ENCODE data around the gene CASK. TPM values are rescaled to one million over a fixed set of nuclear protein-coding genes. Genes with fewer than 3 reads are reported as not detected.

The CASK gene
- total RNA-seq, 1 experiment from 2014 or later = 54.6 TPM

DNA sequence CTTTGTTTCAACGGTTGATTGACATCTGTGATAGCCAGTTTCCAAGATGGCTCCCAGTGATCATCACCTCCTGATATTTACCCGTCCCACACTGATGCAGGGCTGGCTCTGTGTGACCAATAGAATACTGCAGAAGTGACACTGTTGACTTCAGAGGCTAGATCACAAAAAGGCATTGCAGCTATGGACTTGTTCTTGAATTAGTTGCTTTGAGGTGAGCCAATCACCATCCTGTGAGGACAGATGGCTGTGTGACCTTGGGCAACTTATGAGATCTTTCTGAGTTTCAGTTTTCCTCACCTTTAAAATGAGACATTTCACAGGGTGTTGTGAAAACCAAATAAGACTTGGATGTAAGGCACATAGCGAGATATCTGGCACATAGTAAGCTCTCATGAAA, 201.1 kb downstream of the CASK start:
- ChIA-PET CTCF (no interaction called here), POLR2A (no interaction called here)
- Mint-ChIP-seq H3K27ac (no peak overlapping the region; the same call in 1 of the 2 replicates), H3K36me3 (peaks cover 34% of the 10 kb centered on the region), H3K4me3 (no peak overlapping the region), H3K27me3 (ENCODE audit: low read depth) (no peaks in the 10 kb centered on the region), H3K9me3 (peaks cover 20% of the 10 kb centered on the region), H3K4me1 (peaks cover 18% of the 10 kb centered on the region)
- DNase-seq (ENCODE audit: low spot score) (no peak), ATAC-seq (no peak)
- TF ChIP-seq ZNF232 (CRISPR knock-in tag; IDR thresholded peaks at IDR 0.05) (no peak), FOXP1 (CRISPR knock-in tag; IDR thresholded peaks at IDR 0.05; ENCODE audit: borderline replicate concordance) (no peak), ZNF138 (CRISPR knock-in tag; conservative IDR thresholded peaks at IDR 0.05) (no peak), ZNF121 (CRISPR knock-in tag; IDR thresholded peaks at IDR 0.05) (no peak), OVOL2 (CRISPR knock-in tag; IDR thresholded peaks at IDR 0.05; ENCODE audit: borderline replicate concordance) (no peak), NFATC4 (CRISPR knock-in tag; IDR thresholded peaks at IDR 0.05) (no peak)
- TF ChIP-seq, protein P1, sequence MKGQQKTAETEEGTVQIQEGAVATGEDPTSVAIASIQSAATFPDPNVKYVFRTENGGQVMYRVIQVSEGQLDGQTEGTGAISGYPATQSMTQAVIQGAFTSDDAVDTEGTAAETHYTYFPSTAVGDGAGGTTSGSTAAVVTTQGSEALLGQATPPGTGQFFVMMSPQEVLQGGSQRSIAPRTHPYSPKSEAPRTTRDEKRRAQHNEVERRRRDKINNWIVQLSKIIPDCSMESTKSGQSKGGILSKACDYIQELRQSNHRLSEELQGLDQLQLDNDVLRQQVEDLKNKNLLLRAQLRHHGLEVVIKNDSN (CRISPR knock-in tag; IDR thresholded peaks at IDR 0.05) = no peak
- TF ChIP-seq, protein P2, sequence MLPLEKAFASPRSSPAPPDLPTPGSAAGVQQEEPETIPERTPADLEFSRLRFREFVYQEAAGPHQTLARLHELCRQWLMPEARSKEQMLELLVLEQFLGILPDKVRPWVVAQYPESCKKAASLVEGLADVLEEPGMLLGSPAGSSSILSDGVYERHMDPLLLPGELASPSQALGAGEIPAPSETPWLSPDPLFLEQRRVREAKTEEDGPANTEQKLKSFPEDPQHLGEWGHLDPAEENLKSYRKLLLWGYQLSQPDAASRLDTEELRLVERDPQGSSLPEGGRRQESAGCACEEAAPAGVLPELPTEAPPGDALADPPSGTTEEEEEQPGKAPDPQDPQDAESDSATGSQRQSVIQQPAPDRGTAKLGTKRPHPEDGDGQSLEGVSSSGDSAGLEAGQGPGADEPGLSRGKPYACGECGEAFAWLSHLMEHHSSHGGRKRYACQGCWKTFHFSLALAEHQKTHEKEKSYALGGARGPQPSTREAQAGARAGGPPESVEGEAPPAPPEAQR (CRISPR knock-in tag; IDR thresholded peaks at IDR 0.05) = no peak

DNA sequence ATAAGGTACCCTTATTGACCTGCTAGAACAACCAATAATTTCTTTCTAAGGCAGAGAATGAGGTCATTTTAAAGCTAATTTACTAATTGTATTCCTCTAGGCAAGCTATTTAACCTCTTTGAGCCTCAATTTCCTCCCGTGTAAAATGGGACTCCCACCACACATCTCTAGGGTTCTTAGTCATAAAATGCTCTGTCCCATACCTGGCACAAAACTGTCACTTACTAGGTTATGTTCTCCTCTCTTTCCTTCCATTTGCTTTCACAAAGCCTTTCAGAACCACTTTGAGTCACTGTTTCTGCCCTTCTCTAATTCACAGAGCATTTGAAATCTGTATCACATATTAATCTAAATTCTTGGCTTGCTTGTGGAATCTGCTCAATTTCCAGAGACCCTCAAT, 201.8 kb downstream of the CASK start:
- Mint-ChIP-seq H3K4me1 (peaks cover 18% of the 10 kb centered on the region), H3K27me3 (ENCODE audit: low read depth) (no peaks in the 10 kb centered on the region), H3K27ac (no peak overlapping the region), H3K4me3 (no peak overlapping the region), H3K9me3 (peaks cover 26% of the 10 kb centered on the region), H3K36me3 (peaks cover 40% of the 10 kb centered on the region)
- DNase-seq (ENCODE audit: low spot score) (no peak), ATAC-seq (no peak)
- CTCF ChIA-PET = no interaction called here
- POLR2A ChIA-PET = no interaction called here
- no peak for TF ChIP-seq ZNF317 (CRISPR knock-in tag; IDR thresholded peaks at IDR 0.05; ENCODE audit: borderline replicate concordance, low read depth)

DNA sequence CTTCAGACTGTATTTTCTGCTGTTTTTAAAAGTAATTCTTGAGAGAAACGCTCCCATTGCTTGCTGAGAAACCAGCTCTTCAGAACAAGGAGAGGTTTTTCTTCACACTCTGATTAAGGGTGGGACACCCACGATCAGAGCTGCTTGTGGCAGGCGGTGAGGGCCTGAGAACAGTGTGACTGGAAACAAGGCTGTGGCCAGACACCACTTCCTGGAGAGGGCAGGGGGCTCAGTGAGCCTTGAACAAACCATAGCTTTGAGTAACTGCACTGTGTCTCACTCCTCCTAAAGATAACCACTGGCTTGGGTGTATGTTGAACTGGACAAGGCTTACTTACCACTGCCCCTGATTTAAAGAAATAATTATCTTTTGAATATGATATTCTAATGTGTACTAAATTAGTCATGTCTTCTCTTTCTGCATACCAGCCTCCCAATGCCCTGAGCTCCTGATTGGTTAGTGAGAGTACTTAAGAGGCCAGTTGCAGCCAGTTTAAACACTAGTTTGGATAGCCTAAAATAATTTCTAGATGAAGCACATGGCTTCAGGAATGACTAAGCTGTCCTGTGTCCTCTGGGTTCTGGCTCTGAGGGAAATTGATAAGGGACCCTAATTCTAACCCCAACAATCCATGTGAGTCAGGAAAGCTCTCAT, 203.1 kb downstream of the CASK start:
- Mint-ChIP-seq H3K4me1 (peaks cover 18% of the 10 kb centered on the region), H3K9me3 (peaks cover 26% of the 10 kb centered on the region), H3K4me3 (no peak overlapping the region), H3K27ac (no peak overlapping the region), H3K27me3 (ENCODE audit: low read depth) (no peaks in the 10 kb centered on the region), H3K36me3 (peaks cover 43% of the 10 kb centered on the region)
- ChIA-PET CTCF (no interaction called here), POLR2A (no interaction called here)
- DNase-seq (ENCODE audit: low spot score) (no peak), ATAC-seq (no peak)
- TF ChIP-seq NFE2L1 (CRISPR knock-in tag; IDR thresholded peaks at IDR 0.05) (no peak), ZNF423 (CRISPR knock-in tag; IDR thresholded peaks at IDR 0.05) (no peak), MXD4 (CRISPR knock-in tag; IDR thresholded peaks at IDR 0.05; ENCODE audit: borderline replicate concordance) (no peak), ELF4 (CRISPR knock-in tag; IDR thresholded peaks at IDR 0.05; ENCODE audit: low read depth) (no peak), NFYB (CRISPR knock-in tag; conservative IDR thresholded peaks at IDR 0.05; ENCODE audit: low read depth) (no peak), FOXK1 (CRISPR knock-in tag; IDR thresholded peaks at IDR 0.05) (no peak), NR1H2 (CRISPR knock-in tag; IDR thresholded peaks at IDR 0.05) (no peak), ATF1 (CRISPR knock-in tag; IDR thresholded peaks at IDR 0.05) (no peak), GABPB1 (CRISPR knock-in tag; IDR thresholded peaks at IDR 0.05) (no peak)
- TF ChIP-seq, protein P3, sequence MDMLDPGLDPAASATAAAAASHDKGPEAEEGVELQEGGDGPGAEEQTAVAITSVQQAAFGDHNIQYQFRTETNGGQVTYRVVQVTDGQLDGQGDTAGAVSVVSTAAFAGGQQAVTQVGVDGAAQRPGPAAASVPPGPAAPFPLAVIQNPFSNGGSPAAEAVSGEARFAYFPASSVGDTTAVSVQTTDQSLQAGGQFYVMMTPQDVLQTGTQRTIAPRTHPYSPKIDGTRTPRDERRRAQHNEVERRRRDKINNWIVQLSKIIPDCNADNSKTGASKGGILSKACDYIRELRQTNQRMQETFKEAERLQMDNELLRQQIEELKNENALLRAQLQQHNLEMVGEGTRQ (CRISPR knock-in tag; IDR thresholded peaks at IDR 0.05) = no peak
- TF ChIP-seq, protein P4, sequence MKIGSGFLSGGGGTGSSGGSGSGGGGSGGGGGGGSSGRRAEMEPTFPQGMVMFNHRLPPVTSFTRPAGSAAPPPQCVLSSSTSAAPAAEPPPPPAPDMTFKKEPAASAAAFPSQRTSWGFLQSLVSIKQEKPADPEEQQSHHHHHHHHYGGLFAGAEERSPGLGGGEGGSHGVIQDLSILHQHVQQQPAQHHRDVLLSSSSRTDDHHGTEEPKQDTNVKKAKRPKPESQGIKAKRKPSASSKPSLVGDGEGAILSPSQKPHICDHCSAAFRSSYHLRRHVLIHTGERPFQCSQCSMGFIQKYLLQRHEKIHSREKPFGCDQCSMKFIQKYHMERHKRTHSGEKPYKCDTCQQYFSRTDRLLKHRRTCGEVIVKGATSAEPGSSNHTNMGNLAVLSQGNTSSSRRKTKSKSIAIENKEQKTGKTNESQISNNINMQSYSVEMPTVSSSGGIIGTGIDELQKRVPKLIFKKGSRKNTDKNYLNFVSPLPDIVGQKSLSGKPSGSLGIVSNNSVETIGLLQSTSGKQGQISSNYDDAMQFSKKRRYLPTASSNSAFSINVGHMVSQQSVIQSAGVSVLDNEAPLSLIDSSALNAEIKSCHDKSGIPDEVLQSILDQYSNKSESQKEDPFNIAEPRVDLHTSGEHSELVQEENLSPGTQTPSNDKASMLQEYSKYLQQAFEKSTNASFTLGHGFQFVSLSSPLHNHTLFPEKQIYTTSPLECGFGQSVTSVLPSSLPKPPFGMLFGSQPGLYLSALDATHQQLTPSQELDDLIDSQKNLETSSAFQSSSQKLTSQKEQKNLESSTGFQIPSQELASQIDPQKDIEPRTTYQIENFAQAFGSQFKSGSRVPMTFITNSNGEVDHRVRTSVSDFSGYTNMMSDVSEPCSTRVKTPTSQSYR (CRISPR knock-in tag; IDR thresholded peaks at IDR 0.05) = no peak
- TF ChIP-seq, protein P5, sequence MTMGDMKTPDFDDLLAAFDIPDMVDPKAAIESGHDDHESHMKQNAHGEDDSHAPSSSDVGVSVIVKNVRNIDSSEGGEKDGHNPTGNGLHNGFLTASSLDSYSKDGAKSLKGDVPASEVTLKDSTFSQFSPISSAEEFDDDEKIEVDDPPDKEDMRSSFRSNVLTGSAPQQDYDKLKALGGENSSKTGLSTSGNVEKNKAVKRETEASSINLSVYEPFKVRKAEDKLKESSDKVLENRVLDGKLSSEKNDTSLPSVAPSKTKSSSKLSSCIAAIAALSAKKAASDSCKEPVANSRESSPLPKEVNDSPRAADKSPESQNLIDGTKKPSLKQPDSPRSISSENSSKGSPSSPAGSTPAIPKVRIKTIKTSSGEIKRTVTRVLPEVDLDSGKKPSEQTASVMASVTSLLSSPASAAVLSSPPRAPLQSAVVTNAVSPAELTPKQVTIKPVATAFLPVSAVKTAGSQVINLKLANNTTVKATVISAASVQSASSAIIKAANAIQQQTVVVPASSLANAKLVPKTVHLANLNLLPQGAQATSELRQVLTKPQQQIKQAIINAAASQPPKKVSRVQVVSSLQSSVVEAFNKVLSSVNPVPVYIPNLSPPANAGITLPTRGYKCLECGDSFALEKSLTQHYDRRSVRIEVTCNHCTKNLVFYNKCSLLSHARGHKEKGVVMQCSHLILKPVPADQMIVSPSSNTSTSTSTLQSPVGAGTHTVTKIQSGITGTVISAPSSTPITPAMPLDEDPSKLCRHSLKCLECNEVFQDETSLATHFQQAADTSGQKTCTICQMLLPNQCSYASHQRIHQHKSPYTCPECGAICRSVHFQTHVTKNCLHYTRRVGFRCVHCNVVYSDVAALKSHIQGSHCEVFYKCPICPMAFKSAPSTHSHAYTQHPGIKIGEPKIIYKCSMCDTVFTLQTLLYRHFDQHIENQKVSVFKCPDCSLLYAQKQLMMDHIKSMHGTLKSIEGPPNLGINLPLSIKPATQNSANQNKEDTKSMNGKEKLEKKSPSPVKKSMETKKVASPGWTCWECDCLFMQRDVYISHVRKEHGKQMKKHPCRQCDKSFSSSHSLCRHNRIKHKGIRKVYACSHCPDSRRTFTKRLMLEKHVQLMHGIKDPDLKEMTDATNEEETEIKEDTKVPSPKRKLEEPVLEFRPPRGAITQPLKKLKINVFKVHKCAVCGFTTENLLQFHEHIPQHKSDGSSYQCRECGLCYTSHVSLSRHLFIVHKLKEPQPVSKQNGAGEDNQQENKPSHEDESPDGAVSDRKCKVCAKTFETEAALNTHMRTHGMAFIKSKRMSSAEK (CRISPR knock-in tag; IDR thresholded peaks at IDR 0.05; ENCODE audit: borderline replicate concordance) = no peak
- TF ChIP-seq, protein P6, sequence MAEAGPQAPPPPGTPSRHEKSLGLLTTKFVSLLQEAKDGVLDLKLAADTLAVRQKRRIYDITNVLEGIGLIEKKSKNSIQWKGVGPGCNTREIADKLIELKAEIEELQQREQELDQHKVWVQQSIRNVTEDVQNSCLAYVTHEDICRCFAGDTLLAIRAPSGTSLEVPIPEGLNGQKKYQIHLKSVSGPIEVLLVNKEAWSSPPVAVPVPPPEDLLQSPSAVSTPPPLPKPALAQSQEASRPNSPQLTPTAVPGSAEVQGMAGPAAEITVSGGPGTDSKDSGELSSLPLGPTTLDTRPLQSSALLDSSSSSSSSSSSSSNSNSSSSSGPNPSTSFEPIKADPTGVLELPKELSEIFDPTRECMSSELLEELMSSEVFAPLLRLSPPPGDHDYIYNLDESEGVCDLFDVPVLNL (CRISPR knock-in tag; IDR thresholded peaks at IDR 0.05; ENCODE audit: borderline replicate concordance, low read depth) = no peak

Data from WTC11 (cell line).